ENCODE measurements around the gene TBATA. TPM values are rescaled to one million over a fixed set of nuclear protein-coding genes. Genes with fewer than 3 reads are reported as not detected.

The TBATA gene
- polyA plus RNA-seq, 1 of the 3 experiments (the other 2 are of a cell fraction), result not detected

GRCh38 chr10:70757856-70758255 is 27.3 kb downstream of the TBATA start:
- no peak for DNase-seq
- no peak overlapping the region for H3K9ac ChIP-seq
- H3K9me2 ChIP-seq, result no peaks in the 10 kb centered on the region
- H2AFZ ChIP-seq (ENCODE audit: low read depth), result no peak overlapping the region
- H3K4me2 ChIP-seq, result no peak overlapping the region
- no peak overlapping the region for H3K4me3 ChIP-seq (ENCODE audit: low read depth in 2 of 2, low read length in 1 of 2)
- ChIA-PET CTCF (interaction anchor here (0.6 to 7.3 kb wide), 14 partner anchors 10 to 299 kb away, joined by 3 to 118 read pairs (median 4); no protein-coding TSS in a partner anchor), POLR2A (no interaction called here)
- no peaks in the 10 kb centered on the region for H3K79me2 ChIP-seq (ENCODE audit: insufficient read depth)
- H3K27me3 ChIP-seq (ENCODE audit: insufficient read depth), result no peaks in the 10 kb centered on the region
- 87% methylated on average over 9 of the region's 13 CpGs for WGBS (ENCODE audit: low lambda C conversion rate)
- no peak for TF ChIP-seq FOXM1 (IDR thresholded peaks at IDR 0.05; ENCODE audit: low read depth)
- no peak for TF ChIP-seq FOXJ3 (CRISPR knock-in tag; IDR thresholded peaks at IDR 0.05)
- no peak for TF ChIP-seq NRF1 (IDR thresholded peaks at IDR 0.05; ENCODE audit: low read depth, low read length)
- no peak for TF ChIP-seq POLR2AphosphoS5 (IDR thresholded peaks at IDR 0.05; ENCODE audit: low read depth, low read length)
- TF ChIP-seq SIN3A (IDR thresholded peaks at IDR 0.05; ENCODE audit: borderline replicate concordance, low read depth, low read length), result no peak
- TF ChIP-seq GABPA (IDR thresholded peaks at IDR 0.05; ENCODE audit: low read depth), result no peak
- TF ChIP-seq IRF3 (IDR thresholded peaks at IDR 0.05; ENCODE audit: low read depth, low read length), result no peak
- TF ChIP-seq MAX (IDR thresholded peaks at IDR 0.05; ENCODE audit: low read depth), result no peak
- TF ChIP-seq RCOR1 (IDR thresholded peaks at IDR 0.05; ENCODE audit: low read length), result no peak
- no peak for TF ChIP-seq EZH2phosphoT487 (IDR thresholded peaks at IDR 0.05; ENCODE audit: borderline replicate concordance, low read depth)
- TF ChIP-seq PBX3 (IDR thresholded peaks at IDR 0.05), result no peak
- no peak for TF ChIP-seq JUND (IDR thresholded peaks at IDR 0.05)
- TF ChIP-seq GATA2 (CRISPR knock-in tag; IDR thresholded peaks at IDR 0.05), result no peak
- no peaks in the 10 kb centered on the region for H4K20me1 ChIP-seq (ENCODE audit: insufficient read depth)
- peaks cover 0 to 10% of the 10 kb centered on the region in 2 experiments; a peak in 1 of 4 replicates for H3K4me1 ChIP-seq (ENCODE audit: control insufficient read depth in 1 of 2, insufficient read depth in 2 of 2, low read depth in 1 of 2, low read length in 1 of 2)
- H3K27ac ChIP-seq (ENCODE audit: low read depth in 2 of 2, low read length in 1 of 2), result peak overlapping the region in 1 of 2 experiments; percentile 14; a peak in 1 of 4 replicates
- no peaks in the 10 kb centered on the region for H3K9me3 ChIP-seq
- no peaks in the 10 kb centered on the region for H3K36me3 ChIP-seq (replicated peaks in 1 of 2; ENCODE audit: control insufficient read depth in 1 of 2, insufficient read depth in 2 of 2, low read length in 1 of 2)
- H3F3A ChIP-seq (replicated peaks; ENCODE audit: insufficient read depth), result no peaks in the 10 kb centered on the region

GRCh38 chr10:70756700-70757360 is 28.3 kb downstream of the TBATA start:
- POLR2A ChIA-PET, result no interaction called here
- H3K36me3 ChIP-seq (replicated peaks in 1 of 2; ENCODE audit: control insufficient read depth in 1 of 2, insufficient read depth in 2 of 2, low read length in 1 of 2), result no peaks in the 10 kb centered on the region
- H3F3A ChIP-seq (replicated peaks; ENCODE audit: insufficient read depth), result no peaks in the 10 kb centered on the region
- H3K4me3 ChIP-seq (ENCODE audit: low read depth in 2 of 2, low read length in 1 of 2), result no peak overlapping the region
- no peak for TF ChIP-seq REST (IDR thresholded peaks at IDR 0.05; ENCODE audit: low read depth, low read length)
- TF ChIP-seq CTCF (IDR thresholded peaks at IDR 0.05), result no peak
- no peak for TF ChIP-seq EZH2phosphoT487 (IDR thresholded peaks at IDR 0.05; ENCODE audit: borderline replicate concordance, low read depth)
- TF ChIP-seq RFX5 (IDR thresholded peaks at IDR 0.05; ENCODE audit: low read length), result no peak
- no peak for TF ChIP-seq NFIC (IDR thresholded peaks at IDR 0.05; ENCODE audit: borderline replicate concordance)
- H3K9me3 ChIP-seq, result no peaks in the 10 kb centered on the region
- no peaks in the 10 kb centered on the region for H3K9me2 ChIP-seq
- no peaks in the 10 kb centered on the region for H3K79me2 ChIP-seq (ENCODE audit: insufficient read depth)
- CTCF ChIA-PET, result interaction anchor here (0.7 to 7.3 kb wide), 9 partner anchors 18 to 296 kb away, joined by 3 to 118 read pairs (median 4); partner anchors contain the start of gene PRF1
- H2AFZ ChIP-seq (ENCODE audit: low read depth), result no peak overlapping the region
- H3K27me3 ChIP-seq (ENCODE audit: insufficient read depth), result no peaks in the 10 kb centered on the region
- no peaks in the 10 kb centered on the region for H4K20me1 ChIP-seq (ENCODE audit: insufficient read depth)
- no peak overlapping the region; a peak in 1 of 4 replicates for H3K27ac ChIP-seq (ENCODE audit: low read depth in 2 of 2, low read length in 1 of 2)
- 33% methylated on average over 7 of the region's 8 CpGs for WGBS (ENCODE audit: low lambda C conversion rate)
- no peak for DNase-seq
- peaks cover 0 to 10% of the 10 kb centered on the region in 2 experiments; a peak in 1 of 4 replicates for H3K4me1 ChIP-seq (ENCODE audit: control insufficient read depth in 1 of 2, insufficient read depth in 2 of 2, low read depth in 1 of 2, low read length in 1 of 2)
- no peak overlapping the region for H3K4me2 ChIP-seq
- no peak overlapping the region for H3K9ac ChIP-seq
